Stimulated activated CD8-positive, alpha-beta memory T cell treated with anti-CD3 and anti-CD28 coated beads, Interleukin-15, amount 100 ng/mL, for 48 hours (primary cell): ENCODE results near the gene GPS2.
"Not testable (repeated sequence)": the region's sequence is repeated elsewhere in the genome, so short reads cannot be mapped to it uniquely, and the experiment has no call there.

ENCODE experiments used
- DNase-seq, 2 donors: peaks; one replicate each; pipeline ENCODE4 v3.0.0-alpha.2; 2020; ENCODE audit warnings: low read depth in 2 of 2

Gene GPS2

DNA sequence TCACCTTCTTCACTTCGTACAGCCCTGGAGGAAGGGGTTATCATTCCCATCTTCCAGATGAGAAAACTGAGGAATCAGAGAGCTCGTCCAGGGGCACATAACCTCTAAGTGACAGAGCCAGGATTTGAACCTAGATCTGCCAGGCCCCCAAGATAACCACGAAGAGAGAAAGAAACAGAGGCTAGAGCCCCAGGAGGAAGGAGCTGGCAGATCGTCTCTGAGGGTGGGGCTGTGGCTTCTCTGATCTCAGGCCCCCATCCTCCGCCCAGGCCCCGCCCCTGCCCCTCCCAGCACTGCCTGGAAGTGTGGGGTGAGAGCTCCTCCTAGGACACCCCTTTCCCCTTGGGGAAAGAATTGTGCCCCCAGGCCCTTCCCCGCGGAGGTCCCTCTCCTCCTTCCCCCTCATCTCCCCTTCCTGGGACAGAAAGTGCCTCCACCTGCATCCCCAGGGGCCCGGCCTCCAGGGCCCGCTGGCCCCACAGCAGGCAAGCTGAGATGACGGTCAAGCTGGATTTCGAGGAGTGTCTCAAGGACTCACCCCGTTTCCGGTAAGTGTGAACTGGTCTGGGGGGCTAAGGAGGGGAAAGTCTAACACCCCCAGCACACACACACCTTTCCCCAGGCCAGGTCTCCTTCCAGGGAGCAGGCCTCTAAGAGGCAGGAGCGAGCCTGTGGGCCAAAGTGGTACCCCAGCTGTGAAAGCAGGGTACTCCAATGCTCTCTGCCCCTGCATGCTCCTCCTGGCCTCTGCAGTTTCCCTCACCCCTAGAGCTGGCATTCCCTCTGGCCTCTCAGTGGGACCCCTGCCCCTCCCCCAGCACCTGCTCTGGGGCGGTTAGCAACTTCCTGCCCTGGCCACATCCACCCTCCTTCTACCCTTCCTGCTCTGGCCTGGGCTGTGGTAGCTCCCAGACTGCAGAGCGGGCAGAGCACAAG lies 21.3 kb upstream of the GPS2 start, which contains the start of gene ACAP1:
TSS of gene ACAP1 (plus strand) at position 290 of the 936 bp plus-strand sequence. CDS start at position 496, 206 bp downstream.
- DNase-seq, result peak; percentile 80 to 81

DNA sequence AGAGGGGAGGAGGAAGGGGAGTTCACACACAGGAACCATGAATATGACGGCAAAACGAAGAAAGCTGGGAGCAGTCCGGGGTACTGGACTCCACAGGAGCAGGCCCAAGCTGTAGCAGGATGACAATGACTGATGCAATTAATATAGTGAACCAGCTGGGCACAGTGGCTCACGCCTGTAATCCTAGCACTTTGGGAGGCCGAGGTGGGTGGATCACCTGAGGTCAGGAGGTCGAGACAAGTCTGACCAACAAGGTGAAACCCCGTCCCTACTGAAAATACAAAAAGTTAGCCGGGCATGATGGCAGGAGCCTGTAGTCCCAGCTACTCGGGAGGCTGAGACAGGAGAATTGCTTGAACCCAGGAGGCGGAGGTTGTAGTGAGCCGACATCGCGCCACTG lies 20.6 kb upstream of the GPS2 start:
- not testable (repeated sequence) for DNase-seq

GRCh38 chr17:7334938-7335538 lies 19.9 kb upstream of the GPS2 start:
- no peak for DNase-seq

- DNase-seq, result not testable (repeated sequence)
Measured at GRCh38 chr17:7332600-7333069, 17.5 kb upstream of the GPS2 start.

DNA sequence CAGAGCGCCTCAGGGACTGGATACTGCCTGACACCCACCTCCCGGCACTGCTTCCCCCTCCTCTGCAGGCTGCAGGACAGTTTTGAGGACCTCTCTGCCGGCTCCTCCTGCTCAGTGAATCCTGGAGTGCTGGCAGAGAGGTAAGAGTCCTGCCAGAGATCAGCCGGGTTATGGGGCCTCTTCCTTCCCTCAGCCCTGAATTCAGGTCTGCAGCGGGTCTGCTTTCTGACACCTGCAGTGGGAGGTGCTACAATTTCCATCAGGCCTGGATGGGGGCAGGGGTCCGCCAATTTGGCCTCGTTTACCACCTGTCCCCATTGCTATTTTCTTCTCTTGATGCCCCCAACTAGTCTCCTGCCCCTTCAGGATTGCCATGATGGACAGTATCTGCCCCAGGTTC lies 17.0 kb upstream of the GPS2 start:
- DNase-seq, result no peak

GRCh38 chr17:7330638-7331015 lies 15.5 kb upstream of the GPS2 start:
- DNase-seq, result no peak

DNA sequence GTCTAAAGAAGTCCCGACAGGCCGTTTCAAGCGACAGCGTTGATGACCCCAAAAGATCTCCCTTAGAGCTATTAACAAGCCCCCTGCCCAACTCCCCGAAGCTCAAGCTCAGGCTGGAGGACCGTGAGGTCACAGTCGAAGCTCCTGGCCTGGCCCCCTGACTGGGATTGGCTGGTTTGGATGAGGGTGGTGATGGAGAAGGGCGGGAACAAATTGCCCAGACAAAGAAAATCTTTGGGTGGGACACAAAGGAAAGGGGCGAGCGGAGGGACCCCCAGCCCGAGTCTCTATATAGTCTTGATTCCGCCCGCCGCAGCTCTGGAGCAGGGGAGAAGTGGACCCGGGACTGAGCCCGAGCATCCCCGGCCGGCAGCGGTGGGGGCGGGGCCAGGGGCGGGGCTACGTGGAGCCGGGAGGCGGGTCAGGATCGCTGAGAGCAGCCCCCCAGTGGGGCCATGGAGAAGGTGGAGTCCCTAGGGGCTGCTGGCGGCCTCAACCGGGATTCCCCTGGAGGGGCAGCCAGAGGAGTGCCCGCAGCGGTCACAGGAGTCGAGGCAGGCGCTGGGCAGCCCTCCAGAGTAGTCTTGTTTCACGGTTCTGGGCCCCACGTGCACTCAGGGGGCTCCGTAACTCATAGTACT lies 15.0 kb upstream of the GPS2 start:
- DNase-seq, result peak; percentile 70 to 75

DNA sequence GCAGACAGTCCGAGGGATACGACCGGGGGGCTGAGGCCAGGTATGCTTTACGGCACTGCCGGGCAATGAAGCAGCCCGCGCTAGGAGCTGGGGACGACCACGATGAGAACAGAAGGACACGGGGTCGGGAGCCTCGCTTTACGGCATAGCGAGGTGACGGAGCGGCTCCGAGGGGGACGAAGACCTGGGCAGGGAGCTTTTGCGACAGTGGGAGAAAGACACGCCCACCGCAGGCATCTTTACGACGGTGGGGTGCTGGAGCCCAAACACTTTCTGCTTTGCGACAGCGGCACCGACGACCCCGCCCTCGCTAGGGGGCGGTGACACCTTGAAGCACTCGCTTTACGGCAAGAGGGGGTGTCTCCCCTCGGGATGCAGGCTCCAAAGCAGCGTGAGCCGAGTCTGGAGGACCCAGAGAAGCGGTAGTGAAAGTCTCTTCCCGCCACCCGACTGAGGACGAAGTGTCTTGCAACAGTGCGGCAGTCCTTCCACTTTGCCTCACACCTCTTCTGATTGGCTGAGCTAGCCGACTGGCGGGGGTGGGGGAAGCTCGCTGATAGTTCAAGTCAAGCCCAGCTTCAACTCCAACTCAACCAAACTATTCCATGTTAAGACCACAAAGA lies 14.3 kb upstream of the GPS2 start:
- DNase-seq, result peak; percentile 94 to 96

GRCh38 chr17:7328840-7329373 lies 13.7 kb upstream of the GPS2 start, which contains the start of gene NEURL4:
NEURL4 (minus strand) TSS chr17:7329335; CDS start chr17:7329312, 23 bp downstream.
- DNase-seq, result no peak

DNA sequence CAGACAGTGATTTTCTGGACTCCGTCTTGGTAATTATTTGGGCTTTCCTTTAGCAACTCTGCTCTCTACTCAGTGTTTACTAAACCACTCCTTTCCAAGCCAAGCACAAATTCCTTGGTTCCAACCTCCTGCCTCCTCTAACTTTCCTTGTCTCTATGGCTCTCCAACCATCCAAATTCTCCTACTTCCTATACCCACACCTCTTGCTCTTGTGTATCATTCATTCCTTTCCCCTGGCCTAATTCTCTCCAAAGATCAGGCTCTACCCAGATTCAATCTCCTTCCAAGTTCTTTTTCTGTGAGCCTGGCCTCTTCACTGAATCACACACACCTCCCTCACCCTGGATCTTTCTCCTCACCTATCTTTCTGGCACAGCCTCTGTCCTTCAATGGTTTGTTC lies 12.8 kb upstream of the GPS2 start:
- no peak for DNase-seq

- DNase-seq, result no peak
Measured at GRCh38 chr17:7327501-7327900, 12.3 kb upstream of the GPS2 start.

- DNase-seq, result no peak
Measured at GRCh38 chr17:7327056-7327455, 11.9 kb upstream of the GPS2 start.

GRCh38 chr17:7326186-7326585 lies 11.0 kb upstream of the GPS2 start:
- DNase-seq, result no peak

DNA sequence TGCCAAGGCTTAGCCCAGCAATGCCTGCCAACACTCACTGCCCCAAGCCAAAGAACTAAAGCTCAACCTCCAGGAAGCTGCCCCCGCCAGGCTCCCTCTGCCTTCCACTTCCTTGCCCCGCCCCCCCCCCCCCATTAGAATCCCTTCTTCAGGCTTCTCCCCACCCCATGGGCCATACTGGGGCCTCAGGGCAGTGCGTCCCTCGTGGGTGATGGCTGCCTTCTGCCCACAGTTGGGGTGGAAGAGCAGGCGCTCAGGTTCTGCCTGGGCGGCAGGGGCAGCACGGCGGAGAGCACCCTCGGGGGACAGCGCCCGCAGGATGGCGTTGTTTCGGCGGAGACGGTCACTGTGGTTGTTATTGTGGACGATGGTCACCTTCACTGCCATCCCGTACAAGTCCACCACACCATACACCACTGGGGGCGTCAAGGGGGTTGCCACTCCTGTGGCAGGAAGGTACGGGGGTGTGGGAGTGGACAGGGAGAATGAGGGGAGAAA lies 9.9 kb upstream of the GPS2 start:
- no peak for DNase-seq

DNA sequence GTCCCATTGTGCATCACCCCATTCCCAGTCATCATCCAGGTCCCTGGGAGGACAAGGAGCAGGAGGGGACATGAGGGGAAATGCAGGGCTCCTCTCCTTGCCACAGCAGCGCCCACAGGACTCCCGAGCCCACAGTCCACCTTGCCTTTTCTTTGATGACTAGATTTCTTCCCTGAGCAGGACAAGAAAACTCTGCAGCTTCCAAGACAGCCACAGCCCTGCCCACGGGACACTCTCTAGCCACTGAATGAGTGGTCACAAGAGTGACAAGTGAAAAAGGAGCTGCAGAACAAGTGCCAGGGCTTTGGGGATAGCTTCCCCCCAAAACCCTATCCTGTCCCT lies 9.2 kb upstream of the GPS2 start:
- no peak for DNase-seq

DNA sequence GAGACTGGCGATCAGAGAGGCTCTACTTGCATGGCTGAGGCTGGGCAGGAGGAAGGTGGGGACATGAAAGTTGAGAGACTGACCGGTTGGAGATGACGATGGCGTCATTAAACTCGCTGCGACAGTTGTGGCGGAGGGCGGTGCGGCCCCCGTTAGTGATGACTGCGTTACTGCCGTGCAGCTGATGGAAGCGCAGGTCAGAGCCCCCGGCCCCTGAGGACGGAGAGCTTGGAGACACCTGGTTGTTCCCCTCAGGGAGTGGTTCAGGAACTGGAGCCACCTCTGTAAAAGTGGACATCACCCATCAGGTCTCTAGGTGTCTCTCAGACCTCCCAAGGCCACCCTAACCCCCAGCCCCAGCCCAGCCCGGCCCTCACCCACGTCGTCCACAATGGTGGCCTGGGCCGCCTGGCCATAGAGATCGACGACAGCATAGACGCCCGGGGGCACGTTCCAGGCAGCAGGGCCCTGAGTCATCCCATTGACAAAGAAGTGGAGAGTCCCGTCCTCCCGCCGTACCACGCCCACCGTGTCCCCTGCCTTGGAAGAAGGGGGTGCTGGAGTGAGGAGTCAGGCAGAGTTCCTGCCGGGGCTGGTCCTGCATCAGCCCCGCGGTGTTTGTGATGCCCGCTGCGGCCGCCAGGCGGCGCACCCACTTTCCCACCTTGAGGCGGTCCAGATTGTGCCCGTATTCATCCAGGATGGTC lies 8.7 kb upstream of the GPS2 start:
- peak in 1 of 2 donors; percentile 37 for DNase-seq

GRCh38 chr17:7322520-7323194 lies 7.5 kb upstream of the GPS2 start:
- no peak for DNase-seq

- DNase-seq, result no peak
Measured at GRCh38 chr17:7321466-7321865, 6.3 kb upstream of the GPS2 start.

- DNase-seq, result no peak
Measured at GRCh38 chr17:7318121-7318860, 3.1 kb upstream of the GPS2 start.
